ENCODE data around the gene RENBP. TPM values are rescaled to one million over a fixed set of nuclear protein-coding genes. Genes with fewer than 3 reads are reported as not detected.

RENBP gene
- total RNA-seq, 2 experiments from 2014 or later: 8.6 to 9.3 TPM

DNA sequence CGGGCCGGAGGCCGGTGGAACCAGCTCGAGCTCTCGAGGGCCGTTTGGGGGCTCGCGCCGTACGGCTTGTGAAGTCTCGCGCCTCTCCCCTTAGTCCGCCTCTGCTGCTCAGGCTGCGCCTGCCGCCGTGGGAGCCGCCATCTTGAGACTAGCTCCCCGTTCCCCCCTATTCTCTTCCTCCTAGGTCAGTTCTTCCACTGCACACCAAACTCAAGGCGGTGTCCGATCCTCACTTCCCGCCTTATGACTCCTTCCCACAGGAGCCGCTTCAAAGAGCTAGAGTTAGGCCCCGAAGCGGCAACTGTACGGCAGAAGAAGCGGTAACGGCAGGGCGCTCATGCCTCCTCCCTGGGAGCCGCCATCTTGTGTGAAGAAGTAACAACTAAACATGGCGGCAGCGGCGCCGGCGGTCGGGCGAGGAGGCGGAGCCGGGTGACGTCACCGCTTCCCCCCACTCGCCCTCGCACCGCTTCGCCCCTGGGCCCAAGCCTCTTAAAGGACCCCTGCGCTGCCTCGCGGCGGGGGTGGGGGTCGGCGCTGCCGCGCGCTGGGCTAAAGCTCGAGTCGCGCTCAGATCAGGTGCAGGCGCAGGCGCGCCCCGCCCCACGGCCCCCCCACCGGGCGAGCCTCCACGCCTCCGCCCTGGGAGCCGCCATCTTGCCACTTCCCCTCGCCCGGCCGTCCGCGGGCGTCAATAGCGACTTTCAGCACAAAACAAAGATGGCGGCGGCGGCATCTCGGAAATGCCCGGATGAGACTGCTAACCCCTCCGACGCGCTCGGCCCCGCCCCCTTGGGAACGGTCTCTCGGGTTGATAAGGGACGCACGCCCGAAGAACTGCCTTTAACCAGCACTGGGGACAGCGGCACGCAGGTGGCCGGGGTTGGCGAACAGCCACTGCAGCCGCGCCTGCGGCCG, 27.3 kb upstream of the RENBP start, which contains the start of gene HCFC1:
HCFC1 (minus strand) TSS at position 369 of the 918 bp plus-strand sequence. CDS start 978 bp downstream, outside the sequence.
- Mint-ChIP-seq H3K9me3 (no peaks in the 10 kb centered on the region), H3K27me3 (no peaks in the 10 kb centered on the region), H3K4me3 (peak within 1 kb of the TSS; percentile 100), H3K27ac (peak within 1 kb of the TSS; percentile 98), H3K36me3 (ENCODE audit: low read depth) (peaks cover 32% of the 10 kb centered on the region), H3K4me1 (ENCODE audit: low read depth) (peaks cover 48% of the 10 kb centered on the region)
- H3K27ac ChIP-seq (ENCODE audit: low read depth in 1 of 2, low read length in 2 of 2): peak within 1 kb of the TSS; percentile 98 to 99
- intact Hi-C loops (cut with DNase I, micrococcal nuclease): loop anchor here in 1 of 2 experiments (2.0 kb wide), 1 partner anchor 399 kb away; no protein-coding TSS in a partner anchor
- peaks cover 56% of the 10 kb centered on the region for H3K4me1 ChIP-seq (ENCODE audit: insufficient read depth, low read length)
- ATAC-seq (ENCODE audit: poor library complexity) (peak; percentile 48), DNase-seq (peak; percentile 81 to 95 (median 90))
- no peak for TF ChIP-seq CTCF (IDR thresholded peaks at IDR 0.05)
- H3K36me3 ChIP-seq (ENCODE audit: insufficient read depth, low read length): no peaks in the 10 kb centered on the region
- H3K9me3 ChIP-seq (ENCODE audit: control insufficient read depth in 1 of 2, insufficient read depth in 1 of 2, low read length in 2 of 2): no peaks in the 10 kb centered on the region
- peak within 1 kb of the TSS; percentile 96 for H3K4me3 ChIP-seq (ENCODE audit: low read length)
- H3K27me3 ChIP-seq (ENCODE audit: control insufficient read depth in 1 of 2, insufficient read depth in 2 of 2, low read length in 2 of 2): no peaks in the 10 kb centered on the region
- POLR2A ChIA-PET: interaction anchor here (0.6 to 6.6 kb wide), 27 partner anchors 9 to 1030 kb away, joined by 3 to 163 read pairs (median 4); partner anchors contain the start of genes ARHGAP4, EMD, G6PD and IDH3G
- CTCF ChIA-PET: interaction anchor here (1.5 kb wide), 1 partner anchor 25 kb away, joined by 3 read pairs; no protein-coding TSS in a partner anchor

DNA sequence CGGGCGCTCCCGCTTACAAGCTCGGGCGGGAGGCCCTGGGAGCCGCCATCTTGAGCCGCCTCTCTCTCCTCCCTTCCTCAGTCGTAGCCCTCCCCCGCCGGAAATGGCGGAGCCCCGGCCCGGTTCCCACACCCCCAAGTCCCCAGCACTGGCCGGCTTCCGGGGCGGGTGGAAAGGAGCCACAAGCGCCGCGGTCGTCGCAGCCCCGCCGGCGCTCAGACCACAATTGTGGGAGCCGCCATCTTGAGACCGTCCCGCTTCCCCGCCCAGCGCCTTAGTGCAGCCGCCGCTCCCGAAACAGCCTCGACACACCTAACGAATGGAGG, 26.6 kb upstream of the RENBP start:
- no peaks in the 10 kb centered on the region for H3K27me3 Mint-ChIP-seq
- peak overlapping the region; percentile 98 for H3K27ac Mint-ChIP-seq
- peak overlapping the region; percentile 98 to 99 for H3K27ac ChIP-seq (ENCODE audit: low read depth in 1 of 2, low read length in 2 of 2)
- CTCF ChIA-PET: interaction anchor here (1.5 kb wide), 1 partner anchor 24 kb away, joined by 3 read pairs; no protein-coding TSS in a partner anchor
- peak; percentile 32 for ATAC-seq (ENCODE audit: poor library complexity)
- H3K9me3 ChIP-seq (ENCODE audit: control insufficient read depth in 1 of 2, insufficient read depth in 1 of 2, low read length in 2 of 2): no peaks in the 10 kb centered on the region
- H3K4me1 ChIP-seq (ENCODE audit: insufficient read depth, low read length): peaks cover 62% of the 10 kb centered on the region
- no peaks in the 10 kb centered on the region for H3K36me3 ChIP-seq (ENCODE audit: insufficient read depth, low read length)
- no peaks in the 10 kb centered on the region for H3K27me3 ChIP-seq (ENCODE audit: control insufficient read depth in 1 of 2, insufficient read depth in 2 of 2, low read length in 2 of 2)
- intact Hi-C loops (cut with DNase I, micrococcal nuclease): loop anchor here in 1 of 2 experiments (2.0 kb wide), 1 partner anchor 400 kb away; no protein-coding TSS in a partner anchor
- peak overlapping the region; percentile 100 for H3K4me3 Mint-ChIP-seq
- H3K9me3 Mint-ChIP-seq: no peaks in the 10 kb centered on the region
- DNase-seq: peak; percentile 72 to 94 (median 86)
- H3K36me3 Mint-ChIP-seq (ENCODE audit: low read depth): peaks cover 32% of the 10 kb centered on the region
- POLR2A ChIA-PET: interaction anchor here (0.7 to 6.6 kb wide), 26 partner anchors 10 to 1029 kb away, joined by 3 to 163 read pairs (median 4); partner anchors contain the start of genes ARHGAP4, EMD, G6PD and IDH3G
- TF ChIP-seq CTCF (IDR thresholded peaks at IDR 0.05): no peak
- peaks cover 53% of the 10 kb centered on the region for H3K4me1 Mint-ChIP-seq (ENCODE audit: low read depth)
- H3K4me3 ChIP-seq (ENCODE audit: low read length): peak overlapping the region; percentile 96

GRCh38 chrX:153970357-153971123, 26.1 kb upstream of the RENBP start:
- peaks cover 32% of the 10 kb centered on the region for H3K36me3 Mint-ChIP-seq (ENCODE audit: low read depth)

More at GRCh38 chrX:153970357-153971123, 26.1 kb upstream of the RENBP start:
- Histone ChIP-seq H3K27ac (ENCODE audit: low read depth in 1 of 2, low read length in 2 of 2) (peak overlapping the region; percentile 98 to 99), H3K27me3 (ENCODE audit: control insufficient read depth in 1 of 2, insufficient read depth in 2 of 2, low read length in 2 of 2) (no peaks in the 10 kb centered on the region), H3K36me3 (ENCODE audit: insufficient read depth, low read length) (no peaks in the 10 kb centered on the region), H3K4me3 (ENCODE audit: low read length) (peak overlapping the region; percentile 96), H3K4me1 (ENCODE audit: insufficient read depth, low read length) (peaks cover 66% of the 10 kb centered on the region), H3K9me3 (ENCODE audit: control insufficient read depth in 1 of 2, insufficient read depth in 1 of 2, low read length in 2 of 2) (no peaks in the 10 kb centered on the region)
- Mint-ChIP-seq H3K9me3 (no peaks in the 10 kb centered on the region), H3K4me3 (peak overlapping the region; percentile 100), H3K4me1 (ENCODE audit: low read depth) (peaks cover 49% of the 10 kb centered on the region), H3K27me3 (no peaks in the 10 kb centered on the region), H3K27ac (peak overlapping the region; percentile 98)
- ChIA-PET POLR2A (interaction anchor here (0.7 to 6.6 kb wide), 24 partner anchors 11 to 577 kb away, joined by 3 to 163 read pairs (median 4); partner anchors contain the start of genes ARHGAP4, EMD, G6PD and IDH3G), CTCF (interaction anchor here (1.5 to 2.0 kb wide), 3 partner anchors 11 to 24 kb away, joined by 3 to 7 read pairs (median 5); no protein-coding TSS in a partner anchor)
- ATAC-seq (ENCODE audit: poor library complexity): peak; percentile 8
- no peak for TF ChIP-seq CTCF (IDR thresholded peaks at IDR 0.05)
- peak in 5 of 14 experiments; percentile 21 to 68 (median 48) for DNase-seq
- intact Hi-C loops (cut with DNase I, micrococcal nuclease): loop anchor here in 1 of 2 experiments (2.0 kb wide), 1 partner anchor 400 kb away; no protein-coding TSS in a partner anchor

Data from CD4-positive, alpha-beta T cell (primary cell).